Hepatocyte (in vitro differentiated cells): ENCODE results near the gene LAMA1.

Experiments used
- CTCF ChIP-seq: fragments of 200-600 bp; sonication (generic); IDR thresholded peaks from 2 replicates; pipeline ENCODE4 v1.5.1; 2016; ENCODE audit warnings: antibody characterized with exemption, mild to moderate bottlenecking; ENCODE audit not compliant: poor library complexity
- EZH2phosphoT487 ChIP-seq: fragments of 200-600 bp; sonication (generic); IDR thresholded peaks from one replicate; pipeline ENCODE4 v1.6.1; 2018; ENCODE audit warnings: antibody characterized with exemption, mild to moderate bottlenecking, low read depth, moderate library complexity; ENCODE audit not compliant: unreplicated experiment, severe bottlenecking

GRCh38 chr18:7065736-7066135, 51.9 kb downstream of the LAMA1 start:
- TF ChIP-seq CTCF: no peak
- TF ChIP-seq EZH2phosphoT487: no peak
